Karpas-422 (cell line): ENCODE measurements around the gene C11orf68. TPM values are rescaled to one million over a fixed set of nuclear protein-coding genes. Genes with fewer than 3 reads are reported as not detected.
"Not testable (repeated sequence)": the region's sequence is repeated elsewhere in the genome, so short reads cannot be mapped to it uniquely, and the experiment has no call there.

Source experiments
- DNase-seq: peaks from one replicate; pipeline ENCODE4 v3.0.0-alpha.2; 2015
- H2AFZ ChIP-seq: fragments of 200-600 bp; sonication (generic); 2 replicates; pipeline ENCODE4 v1.6.1; 2014; ENCODE audit warnings: antibody characterized with exemption, low read length, mixed read lengths
- H3K27ac ChIP-seq: fragments of 200-600 bp; sonication (generic); 2 replicates; pipeline ENCODE4 v1.5.1; 2014; ENCODE audit warnings: mild to moderate bottlenecking, low read length, moderate library complexity
- H3K27me3 ChIP-seq: fragments of 200-600 bp; sonication (generic); 2 replicates; pipeline ENCODE4 v1.6.1; 2014; ENCODE audit warnings: low read length, mixed read lengths
- H3K36me3 ChIP-seq: fragments of 200-600 bp; sonication (generic); 2 replicates; pipeline ENCODE4 v1.6.1; 2014; ENCODE audit warnings: low read length, mixed read lengths; ENCODE audit not compliant: insufficient read depth
- H3K4me1 ChIP-seq: fragments of 200-600 bp; sonication (generic); 2 replicates; pipeline ENCODE4 v1.6.1; 2014; ENCODE audit warnings: mild to moderate bottlenecking, low read length, mixed read lengths
- H3K4me2 ChIP-seq: fragments of 200-600 bp; sonication (generic); 2 replicates; pipeline ENCODE4 v1.6.1; 2014; ENCODE audit warnings: low read length, low read depth, mild to moderate bottlenecking; ENCODE audit not compliant: poor library complexity, severe bottlenecking
- H3K4me3 ChIP-seq: fragments of 200-600 bp; sonication (generic); 2 replicates; pipeline ENCODE4 v1.5.1; 2014; ENCODE audit warnings: mild to moderate bottlenecking, antibody characterized with exemption, low read length, mixed read lengths
- H3K79me2 ChIP-seq: fragments of 200-600 bp; sonication (generic); 2 replicates; pipeline ENCODE4 v1.6.1; 2014; ENCODE audit warnings: mild to moderate bottlenecking, low read length, mixed read lengths
- H3K9ac ChIP-seq: fragments of 200-600 bp; sonication (generic); 2 replicates; pipeline ENCODE4 v1.6.0; 2014; ENCODE audit warnings: low read length
- H3K9me2 ChIP-seq: fragments of 200-600 bp; sonication (generic), shearing (Covaris generic); replicated peaks from 2 replicates; pipeline ENCODE4 v1.6.0; 2014; ENCODE audit warnings: mild to moderate bottlenecking, low read length, moderate library complexity; ENCODE audit not compliant: insufficient read depth
- H3K9me3 ChIP-seq: fragments of 300-700, 200-600 bp; sonication (generic); 2 replicates; pipeline ENCODE4 v1.6.1; 2014; ENCODE audit warnings: low read length, mixed read lengths
- H4K20me1 ChIP-seq: fragments of 200-600 bp; sonication (generic); 2 replicates; pipeline ENCODE4 v1.6.1; 2014; ENCODE audit warnings: mild to moderate bottlenecking, antibody characterized with exemption, low read length, low read depth; ENCODE audit not compliant: insufficient read depth
- total RNA-seq: library from RNA; depleted of rRNA; stranded (reverse); fragments of >200 nt; shearing (Covaris generic); gene quantifications from 2 replicates; pipeline ENCODE4 v1.2.3, GENCODE V29; 2014; ENCODE audit warnings: low replicate concordance

C11orf68 gene
- total RNA-seq, 1 experiment from 2014 or later: 11.0 TPM

- peak; percentile 35 for DNase-seq
- Histone ChIP-seq H3K36me3 (no peaks in the 10 kb centered on the region), H3K4me3 (no peak overlapping the region), H4K20me1 (peaks cover 8% of the 10 kb centered on the region; the same call in 1 of the 2 replicates), H3K9me3 (no peaks in the 10 kb centered on the region), H3K4me1 (peaks cover 38% of the 10 kb centered on the region), H3K9me2 (no peaks in the 10 kb centered on the region), H3K4me2 (no peak overlapping the region), H2AFZ (no peak overlapping the region), H3K27ac (no peak overlapping the region), H3K9ac (no peak overlapping the region), H3K27me3 (no peaks in the 10 kb centered on the region), H3K79me2 (peaks cover 14% of the 10 kb centered on the region)
Measured at GRCh38 chr11:65895482-65895981, 23.3 kb downstream of the C11orf68 start.

DNA sequence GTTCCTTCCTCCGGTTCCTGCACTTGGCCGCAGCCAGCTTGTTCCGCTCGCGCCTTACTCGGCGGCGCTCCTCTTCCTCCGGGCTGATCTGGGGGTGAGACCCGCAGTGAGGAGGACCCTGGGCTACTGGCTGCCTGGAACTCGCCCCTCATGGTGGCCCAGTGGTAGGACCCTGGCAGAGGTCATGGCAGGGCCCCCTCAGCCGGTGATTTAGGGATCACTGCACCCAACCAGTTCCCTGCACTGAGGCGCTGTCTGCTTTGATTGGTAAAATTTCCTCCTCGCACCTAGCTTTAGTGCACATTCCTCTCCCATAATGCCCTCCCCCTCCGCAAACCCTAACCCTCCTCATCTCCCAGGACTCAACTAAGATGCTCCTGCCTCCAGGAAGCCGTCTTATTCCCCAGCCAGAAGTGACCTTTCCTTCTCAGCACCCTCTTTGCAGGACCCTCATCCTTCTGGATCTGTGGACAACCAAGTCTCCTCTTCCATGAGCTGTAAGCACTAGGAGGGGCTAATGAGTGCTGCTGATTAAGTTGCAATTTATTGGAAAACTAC lies 24.7 kb downstream of the C11orf68 start:
- H3K4me2 ChIP-seq: peak overlapping the region; percentile 100
- peaks cover 14% of the 10 kb centered on the region for H3K79me2 ChIP-seq
- H3K9me3 ChIP-seq: no peaks in the 10 kb centered on the region
- H3K9ac ChIP-seq: peak overlapping the region; percentile 97
- DNase-seq: peak; percentile 73
- H4K20me1 ChIP-seq: peaks cover 8% of the 10 kb centered on the region; the same call in 1 of the 2 replicates
- H2AFZ ChIP-seq: no peak overlapping the region; the same call in 1 of the 2 replicates
- H3K4me3 ChIP-seq: peak overlapping the region; percentile 96
- no peaks in the 10 kb centered on the region for H3K36me3 ChIP-seq
- no peak overlapping the region for H3K27ac ChIP-seq
- H3K4me1 ChIP-seq: peaks cover 42% of the 10 kb centered on the region
- no peaks in the 10 kb centered on the region for H3K9me2 ChIP-seq
- H3K27me3 ChIP-seq: no peaks in the 10 kb centered on the region

DNA sequence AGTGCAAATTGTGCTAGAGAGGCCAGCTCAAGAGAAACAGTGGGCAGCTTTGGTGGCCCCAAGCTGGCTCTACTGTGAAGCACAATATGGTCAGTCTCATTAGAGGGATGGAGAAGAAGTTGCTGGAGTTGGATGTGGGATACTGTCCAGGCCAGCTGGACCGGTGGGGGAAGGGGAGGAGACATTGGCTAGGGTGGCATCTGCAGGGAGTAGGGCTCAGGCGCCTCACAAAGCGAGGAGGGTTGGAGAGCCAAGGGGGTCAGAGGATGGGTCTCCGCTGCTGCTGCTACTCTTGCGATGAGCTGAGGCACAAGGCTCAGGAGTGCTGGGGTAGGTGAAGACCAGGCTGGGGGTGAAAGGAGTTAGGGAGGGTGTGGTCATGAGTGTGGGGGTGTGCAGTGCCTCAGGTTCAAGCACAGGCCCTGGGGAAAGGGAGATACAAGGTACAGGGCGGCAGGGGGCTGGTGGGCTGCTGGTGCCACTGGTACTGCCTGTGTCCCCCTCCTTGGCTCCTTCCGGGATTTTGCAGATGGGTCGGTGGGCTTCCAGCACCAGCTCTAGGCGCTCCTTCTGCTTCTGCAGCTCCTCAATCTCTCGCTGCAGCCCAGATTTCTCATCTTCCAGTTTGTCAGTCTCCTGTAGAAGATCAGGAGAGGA lies 26.1 kb downstream of the C11orf68 start:
- Histone ChIP-seq H3K9ac (peak overlapping the region; percentile 97), H3K9me2 (no peaks in the 10 kb centered on the region), H3K4me1 (peaks cover 48% of the 10 kb centered on the region), H3K27ac (peak overlapping the region; percentile 59), H4K20me1 (peaks cover 8% of the 10 kb centered on the region; the same call in 1 of the 2 replicates), H3K27me3 (no peaks in the 10 kb centered on the region), H3K4me3 (peak overlapping the region; percentile 96), H3K79me2 (peaks cover 18% of the 10 kb centered on the region), H3K36me3 (no peaks in the 10 kb centered on the region), H3K4me2 (peak overlapping the region; percentile 100), H3K9me3 (no peaks in the 10 kb centered on the region), H2AFZ (no peak overlapping the region)
- DNase-seq: peak; percentile 43

GRCh38 chr11:65892137-65892540 lies 26.7 kb downstream of the C11orf68 start:
- H4K20me1 ChIP-seq, H3K27me3 ChIP-seq, H3K9me2 ChIP-seq, H3K36me3 ChIP-seq, H3K9me3 ChIP-seq, H2AFZ ChIP-seq: not testable (repeated sequence)
- peak; percentile 65 for DNase-seq
- Histone ChIP-seq H3K4me3 (peak overlapping the region; percentile 96), H3K27ac (peak overlapping the region; percentile 59), H3K4me2 (peak overlapping the region; percentile 100), H3K9ac (peak overlapping the region; percentile 97), H3K4me1 (peaks cover 53% of the 10 kb centered on the region), H3K79me2 (peaks cover 25% of the 10 kb centered on the region)

DNA sequence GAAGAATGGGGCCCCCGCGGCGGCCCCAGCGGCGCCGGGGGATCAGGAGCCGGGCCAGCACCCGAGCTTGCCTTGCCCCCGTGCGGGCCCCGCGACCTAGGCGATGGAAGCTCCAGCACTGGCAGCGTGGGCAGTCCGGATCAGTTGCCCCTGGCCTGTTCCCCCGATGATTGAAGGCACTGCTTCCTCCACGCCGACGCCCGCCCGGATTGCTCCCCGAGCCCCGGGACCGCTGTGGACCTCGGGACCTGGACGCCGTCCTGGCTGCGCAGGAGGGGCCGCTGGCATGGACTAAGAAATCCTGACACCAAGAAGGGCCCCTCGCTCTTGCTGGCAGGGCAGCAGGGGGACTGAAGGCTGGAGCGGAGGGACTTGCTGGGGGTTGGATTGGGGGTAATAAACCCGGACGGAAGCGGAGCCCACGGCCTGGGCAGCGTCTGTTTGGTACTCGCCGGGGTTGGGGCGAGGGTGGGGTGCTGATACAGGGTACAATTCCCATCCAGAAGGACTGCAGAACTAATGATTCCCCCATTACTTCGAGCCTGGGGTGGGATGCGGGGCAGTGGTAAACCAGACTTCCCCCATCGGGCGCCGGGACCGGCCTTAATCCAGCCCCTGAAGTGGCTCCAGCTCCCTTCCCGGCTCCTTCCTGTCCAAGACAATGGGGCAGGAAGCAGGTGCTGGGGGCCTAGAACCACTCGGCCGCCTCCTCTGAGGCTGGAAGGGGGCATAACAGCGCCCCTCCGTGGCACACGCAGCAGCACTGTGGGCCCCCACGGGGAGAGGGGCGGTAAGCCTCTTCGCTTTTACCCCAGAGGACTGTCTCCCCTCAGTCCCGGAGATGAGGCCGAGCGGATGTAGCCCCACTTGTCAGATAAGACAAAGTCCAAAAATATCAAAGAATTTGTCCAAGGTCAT lies 27.4 kb downstream of the C11orf68 start:
- H3K36me3 ChIP-seq: peaks cover under 1% of the 10 kb centered on the region; the same call in 1 of the 2 replicates
- peaks cover 8% of the 10 kb centered on the region; the same call in 1 of the 2 replicates for H4K20me1 ChIP-seq
- peak overlapping the region; percentile 59 for H3K27ac ChIP-seq
- peak overlapping the region; percentile 96 for H3K4me3 ChIP-seq
- H3K9me3 ChIP-seq: no peaks in the 10 kb centered on the region
- peak overlapping the region; percentile 100 for H3K4me2 ChIP-seq
- H3K4me1 ChIP-seq: peaks cover 59% of the 10 kb centered on the region
- H3K9ac ChIP-seq: peak overlapping the region; percentile 97
- H3K9me2 ChIP-seq: no peaks in the 10 kb centered on the region
- peaks cover 31% of the 10 kb centered on the region for H3K79me2 ChIP-seq
- no peak overlapping the region for H2AFZ ChIP-seq
- H3K27me3 ChIP-seq: no peaks in the 10 kb centered on the region
- DNase-seq: peak; percentile 73

GRCh38 chr11:65890324-65891218 lies 28.3 kb downstream of the C11orf68 start, which contains the start of gene CCDC85B:
Gene CCDC85B, plus strand, starts transcription at chr11:65890673. Its CDS starts 111 bp downstream, at chr11:65890784.
- Histone ChIP-seq H3K4me2 (peak within 1 kb of the TSS; percentile 100), H3K9ac (peak within 1 kb of the TSS; percentile 97), H3K27ac (peak within 1 kb of the TSS; percentile 64), H3K27me3 (no peaks in the 10 kb centered on the region), H3K9me2 (no peaks in the 10 kb centered on the region), H3K4me1 (peaks cover 66% of the 10 kb centered on the region), H3K9me3 (no peaks in the 10 kb centered on the region), H3K79me2 (peaks cover 35% of the 10 kb centered on the region), H3K4me3 (peak within 1 kb of the TSS; percentile 96), H4K20me1 (peaks cover 8% of the 10 kb centered on the region; the same call in 1 of the 2 replicates), H2AFZ (peak within 1 kb of the TSS; percentile 95; the same call in 1 of the 2 replicates), H3K36me3 (peaks cover 8% of the 10 kb centered on the region; the same call in 1 of the 2 replicates)
- DNase-seq: peak; percentile 98

DNA sequence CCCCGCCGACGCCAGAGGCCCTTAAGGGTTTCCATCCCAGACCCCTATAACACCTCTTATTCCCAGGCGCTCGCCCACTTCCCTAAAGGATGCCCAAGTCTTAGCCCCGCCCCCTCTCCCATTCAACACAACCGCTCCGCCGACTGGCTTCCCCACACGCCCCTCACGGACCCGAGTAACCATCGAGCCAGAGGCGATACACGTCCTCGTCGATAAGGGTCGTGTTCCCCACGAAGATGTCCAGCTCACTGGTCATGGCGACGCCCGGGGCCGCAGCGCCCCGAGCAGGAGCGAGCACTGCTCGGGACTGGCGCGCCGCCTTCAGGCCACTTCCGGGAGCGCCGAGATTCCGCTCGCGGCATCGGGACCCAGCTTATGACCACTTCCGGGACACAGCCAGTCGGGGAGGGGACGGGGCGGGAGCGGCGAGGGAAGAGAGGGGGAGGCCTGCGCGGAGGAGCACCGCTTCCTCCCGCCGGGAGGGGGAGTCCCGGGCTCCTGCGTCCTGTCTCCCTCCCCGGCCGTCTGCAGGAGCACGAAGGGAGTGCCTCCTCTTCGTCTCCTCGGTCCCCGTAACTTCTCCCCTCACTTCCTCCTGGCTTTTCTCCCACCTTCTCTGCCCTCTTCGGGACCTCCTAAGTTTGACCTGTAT lies 30.6 kb downstream of the C11orf68 start, which contains the start of gene FIBP:
Gene FIBP (minus strand): TSS at position 309 of the 652 bp plus-strand sequence. CDS start 53 bp downstream, at position 256.
- Histone ChIP-seq H3K9me2 (no peaks in the 10 kb centered on the region), H3K79me2 (peaks cover 35% of the 10 kb centered on the region), H4K20me1 (peaks cover 8% of the 10 kb centered on the region; the same call in 1 of the 2 replicates), H3K4me2 (peak within 1 kb of the TSS; percentile 100), H3K9me3 (no peaks in the 10 kb centered on the region), H3K36me3 (peaks cover 21% of the 10 kb centered on the region), H3K27ac (peak within 1 kb of the TSS; percentile 64), H3K4me1 (peaks cover 66% of the 10 kb centered on the region), H2AFZ (peak within 1 kb of the TSS; percentile 95), H3K27me3 (no peaks in the 10 kb centered on the region), H3K4me3 (peak within 1 kb of the TSS; percentile 95), H3K9ac (peak within 1 kb of the TSS; percentile 94)
- peak; percentile 98 for DNase-seq
